SW480 (cell line): ENCODE results near the gene RAPGEF4.
A peak's percentile ranks its signal among the peaks of the same experiment; 100 is the strongest.

Experiments used
- DNase-seq: peaks from one replicate; pipeline ENCODE4 v3.0.0-alpha.2; 2016; ENCODE audit warnings: low spot score

The RAPGEF4 gene

DNA sequence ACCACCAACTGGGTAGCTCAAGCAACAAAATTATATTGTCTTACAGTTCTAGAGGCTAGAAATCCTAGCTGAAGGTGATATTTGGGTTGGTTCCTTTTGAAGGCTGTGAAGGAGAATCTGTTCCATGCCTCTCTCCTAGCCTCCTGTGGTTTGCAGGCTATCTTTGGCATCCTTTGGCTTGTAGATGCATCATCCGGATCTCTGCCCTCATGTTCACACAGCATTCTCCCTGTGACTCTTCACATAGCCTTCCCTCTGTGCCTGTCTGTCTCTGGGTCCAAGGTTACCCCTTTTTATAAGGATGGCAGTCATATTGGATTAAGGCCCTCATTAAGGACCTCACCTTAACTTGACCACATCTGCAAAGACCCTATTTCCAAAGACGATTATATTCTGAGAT, 261.4 kb downstream of the RAPGEF4 start:
- no peak for DNase-seq

DNA sequence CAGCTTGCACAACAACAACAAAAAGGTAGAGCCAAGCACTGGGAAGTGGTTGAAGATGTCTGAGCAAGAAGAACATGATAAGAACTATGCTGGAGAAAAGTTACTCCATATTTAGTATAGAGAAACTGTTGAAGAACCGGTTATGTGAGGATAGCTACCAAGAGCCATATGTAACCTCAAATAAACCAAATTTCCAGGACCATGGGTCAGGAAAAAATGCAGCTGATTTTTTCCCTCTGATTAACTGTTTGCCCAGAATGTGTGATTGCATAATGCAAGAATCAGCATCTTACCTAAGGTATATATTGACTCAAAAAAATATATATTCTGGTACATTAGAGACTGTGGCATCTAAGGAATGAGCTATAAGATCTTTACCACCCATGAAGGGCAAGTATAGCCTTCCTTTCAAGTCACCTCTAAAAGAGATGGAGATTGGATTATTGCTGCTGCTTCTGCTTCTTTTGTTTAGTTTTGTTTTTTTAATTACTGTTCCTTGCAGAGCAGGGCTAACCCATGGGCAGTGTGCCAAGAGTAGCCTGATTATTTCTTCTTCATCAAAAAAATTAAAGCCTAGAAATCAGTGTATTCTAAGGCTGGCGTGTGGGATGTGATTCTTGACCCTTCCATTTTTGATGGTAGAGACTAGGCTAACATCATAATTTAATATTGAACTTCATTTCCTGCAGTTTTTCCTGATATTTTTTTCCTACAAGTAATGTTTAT, 263.1 kb downstream of the RAPGEF4 start:
- DNase-seq: no peak

DNA sequence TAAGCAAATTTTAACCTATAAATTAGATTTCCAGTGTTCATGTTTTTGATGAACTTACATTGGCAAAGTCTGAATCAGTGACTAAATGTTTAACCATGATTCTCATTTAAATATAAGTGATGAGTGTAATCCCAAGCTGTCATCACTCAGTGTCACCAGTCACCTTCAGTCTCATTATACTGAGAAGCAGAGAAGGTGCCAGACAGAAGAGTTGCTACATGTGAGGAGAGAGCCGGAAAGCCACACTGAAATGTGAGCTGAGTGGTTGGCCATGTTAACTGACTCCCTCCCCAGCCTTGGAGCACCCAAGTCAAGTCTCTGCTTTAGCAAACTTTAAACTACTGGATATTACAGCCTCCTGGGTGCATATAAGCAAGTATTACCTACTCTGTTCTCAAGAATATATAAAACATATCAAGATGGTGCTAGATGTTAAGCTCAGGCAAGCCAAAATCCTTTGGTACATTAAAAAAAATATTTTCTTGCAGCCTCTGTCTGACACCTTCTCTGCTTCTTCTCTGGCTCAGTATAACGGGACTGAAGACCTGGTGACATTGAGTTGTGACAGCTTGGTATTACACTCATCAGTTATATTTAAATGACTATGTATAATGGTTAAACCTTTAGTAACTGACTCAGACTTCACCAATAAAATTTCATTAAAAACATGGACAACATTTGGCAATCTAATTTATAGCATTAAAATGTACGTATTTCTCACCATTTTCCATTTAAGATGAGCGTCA, 264.2 kb downstream of the RAPGEF4 start:
- no peak for DNase-seq

DNA sequence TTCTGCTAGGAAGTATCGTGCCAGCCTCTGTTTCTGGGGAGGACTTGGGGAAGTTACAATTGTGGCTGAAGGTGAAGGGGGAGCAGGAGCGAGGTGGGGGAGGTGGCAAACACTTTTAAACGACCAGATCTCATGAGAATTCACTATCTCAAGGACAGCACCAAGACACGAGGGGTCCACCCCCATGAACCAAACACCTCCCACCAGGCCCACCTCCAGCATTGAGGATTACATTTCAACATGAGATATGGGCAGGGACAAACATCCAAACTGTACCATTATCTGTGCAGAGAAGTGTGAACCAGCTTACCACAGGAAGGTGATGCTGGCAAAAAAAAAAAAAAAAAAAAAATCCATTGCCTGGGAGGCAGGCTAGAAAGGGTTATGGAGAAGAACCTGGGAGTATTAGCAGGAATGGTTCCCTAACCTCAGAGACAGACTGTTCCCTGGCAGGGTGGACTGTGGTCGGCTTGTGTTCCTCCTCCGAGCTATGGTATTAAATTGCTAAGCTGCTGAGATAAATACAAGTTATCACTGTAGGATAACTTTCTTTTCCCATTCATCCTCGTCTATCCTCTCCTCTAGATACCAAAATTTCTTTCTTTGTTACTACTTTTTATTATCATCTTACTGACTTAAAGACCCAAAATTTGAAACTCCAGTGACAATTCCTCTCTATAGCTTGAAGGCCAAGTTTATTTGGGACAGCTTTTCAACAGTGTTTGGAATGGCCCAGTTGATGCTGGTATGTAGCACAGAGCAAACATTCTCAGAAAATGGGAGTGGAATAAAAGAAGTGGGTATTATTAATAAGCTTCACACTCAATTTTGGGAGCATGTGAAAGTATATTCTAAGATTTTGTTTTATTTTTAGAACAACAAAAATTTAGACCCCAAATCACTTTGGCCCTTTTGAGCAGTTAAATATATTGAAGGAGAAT, 266.3 kb downstream of the RAPGEF4 start:
- no peak for DNase-seq

DNA sequence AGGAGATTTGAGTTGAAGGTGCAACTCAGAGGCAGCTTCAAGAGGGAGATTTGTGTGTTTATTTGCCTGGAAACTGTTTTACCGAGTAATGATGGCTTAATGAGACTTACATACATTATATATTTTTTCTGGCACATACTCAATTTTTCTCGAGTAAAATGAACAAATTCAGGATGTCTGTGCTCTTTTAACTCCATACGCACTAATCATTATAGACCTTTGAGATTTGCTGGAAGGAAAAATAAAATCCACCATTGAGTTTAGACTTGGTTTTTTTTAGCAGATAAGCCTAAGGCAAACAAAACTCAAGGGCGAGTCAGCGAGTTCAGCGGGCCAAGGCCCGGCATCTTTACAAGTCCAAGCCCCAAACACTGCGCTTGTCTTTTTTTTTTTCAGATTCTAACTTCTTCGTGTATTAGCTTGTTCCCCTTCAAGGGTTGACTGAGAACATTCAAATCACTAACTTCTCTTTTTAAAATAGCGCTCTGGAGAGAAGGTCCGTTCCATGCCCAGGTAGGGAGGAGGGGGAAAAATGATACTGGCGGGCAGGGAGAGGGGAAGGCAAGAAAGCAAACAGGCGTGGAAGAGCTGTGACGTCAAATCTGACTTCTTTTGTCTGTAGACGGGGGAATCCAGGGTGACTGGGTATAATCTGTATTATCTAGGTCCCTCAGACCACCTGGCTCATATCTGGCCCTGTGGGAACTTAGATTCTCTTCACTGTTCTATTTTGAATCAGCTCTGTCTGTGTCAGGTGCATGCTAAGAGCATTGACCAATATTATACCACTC, 267.3 kb downstream of the RAPGEF4 start:
- no peak for DNase-seq

DNA sequence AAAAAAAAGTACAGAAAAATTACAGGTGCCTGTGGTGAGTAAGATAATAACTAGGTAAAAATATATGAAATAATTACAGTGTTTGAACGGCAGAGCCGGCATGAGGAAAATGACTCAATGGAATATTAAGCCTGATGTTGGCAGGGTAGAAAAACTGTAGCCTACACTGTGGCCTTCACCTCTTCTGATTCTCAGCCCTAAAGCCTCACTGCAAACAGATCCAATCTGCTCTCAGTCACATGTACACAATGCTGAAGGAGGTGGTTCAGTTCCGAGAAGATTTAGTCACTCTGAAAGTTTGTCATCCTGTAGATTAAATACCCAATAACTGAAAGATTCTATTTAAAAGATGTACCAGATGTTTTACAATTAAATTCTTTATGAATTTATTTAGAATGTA, 273.1 kb downstream of the RAPGEF4 start:
- DNase-seq: no peak

DNA sequence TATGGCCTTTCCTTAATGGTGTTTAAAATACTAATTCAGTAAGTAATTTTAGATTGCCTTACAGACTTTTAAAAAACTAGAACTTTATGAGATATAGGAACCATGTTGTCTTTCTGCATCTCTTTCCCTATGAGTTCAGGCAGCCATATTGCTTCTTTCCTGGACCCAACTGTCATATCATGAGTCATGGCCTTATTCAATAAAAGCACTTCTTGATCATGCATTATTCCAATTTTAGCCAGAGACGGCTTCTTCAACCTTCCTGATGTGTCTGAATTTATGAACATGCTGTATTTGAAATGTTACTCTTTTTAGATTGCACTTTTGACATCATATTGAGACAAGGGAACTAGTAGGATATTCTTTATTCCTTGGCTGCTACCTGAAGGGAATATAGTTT, 274.6 kb downstream of the RAPGEF4 start:
- DNase-seq: no peak

DNA sequence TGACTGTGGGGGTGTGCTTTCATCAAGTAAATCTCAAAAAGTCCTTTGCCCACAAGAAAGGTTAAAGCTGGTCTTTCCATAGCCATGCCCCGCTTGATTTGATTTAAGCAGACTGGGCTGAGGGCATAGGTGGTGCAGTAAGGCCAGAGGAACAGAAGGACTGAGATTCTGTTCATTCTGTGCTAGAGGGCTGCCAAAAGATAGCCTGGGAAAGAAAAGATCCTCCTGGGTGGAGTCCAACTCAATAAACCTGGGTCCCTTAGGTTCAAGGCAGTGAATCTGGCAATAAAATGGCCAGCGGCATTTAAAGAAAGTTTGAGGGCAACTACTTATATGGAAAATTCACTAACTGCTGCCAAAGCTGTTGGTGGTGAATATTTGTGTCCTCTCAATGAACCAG, 280.8 kb downstream of the RAPGEF4 start:
- DNase-seq: no peak

DNA sequence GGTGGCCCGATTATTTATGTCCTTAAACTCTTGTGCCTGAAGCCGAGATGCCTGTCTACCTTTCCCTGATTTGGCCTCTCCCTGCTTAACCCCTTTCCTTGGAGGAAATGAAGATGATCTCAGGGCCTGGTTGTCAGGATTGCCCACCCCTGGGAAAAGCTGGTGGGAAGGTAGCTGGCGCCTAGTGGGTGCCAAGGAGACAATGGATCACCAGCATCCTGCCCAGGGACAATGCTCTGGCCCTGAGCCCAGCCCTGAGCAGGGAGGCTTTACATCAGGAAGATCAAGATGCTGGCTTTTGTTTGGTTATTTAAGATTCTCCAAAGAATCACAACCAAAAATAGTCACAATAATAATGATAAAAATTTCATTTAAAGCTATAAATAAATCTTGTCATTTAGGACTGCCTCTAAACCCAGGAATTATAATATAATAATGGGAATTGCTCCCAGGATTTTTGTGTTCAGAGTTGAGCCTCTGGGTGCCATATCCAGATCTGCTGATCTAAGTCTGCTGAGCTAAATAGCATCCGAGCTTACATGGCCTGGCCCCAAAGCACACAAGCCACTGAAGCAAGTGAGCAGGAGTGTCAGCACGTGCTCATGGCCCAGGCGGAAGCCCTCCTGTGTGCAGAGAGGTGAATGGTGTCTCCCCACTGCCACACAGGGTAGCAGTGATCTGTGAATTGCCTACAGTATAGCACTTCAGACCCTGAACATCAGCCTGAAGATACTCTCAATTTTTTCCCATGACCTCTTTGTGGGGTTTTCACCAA, 282.2 kb downstream of the RAPGEF4 start:
- DNase-seq: no peak

DNA sequence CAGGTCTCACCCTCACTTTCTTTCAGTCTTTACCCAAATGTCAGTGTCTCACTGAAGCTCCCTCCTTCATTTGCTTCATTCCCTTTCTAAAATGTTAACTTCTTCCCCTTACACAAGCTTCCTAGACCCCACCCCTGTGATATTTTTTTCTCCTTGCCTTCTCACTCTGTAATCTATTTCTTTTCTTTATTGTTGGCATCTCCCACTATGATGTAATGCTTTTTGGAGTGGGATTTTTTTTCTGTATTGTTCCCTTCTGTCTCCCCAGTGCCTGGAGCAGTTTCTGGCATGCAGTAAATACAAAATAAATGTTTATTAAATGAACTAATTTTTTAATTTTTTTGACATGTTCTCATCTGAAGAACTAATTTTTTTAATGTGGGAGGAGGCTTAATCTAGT, 284.1 kb downstream of the RAPGEF4 start:
- DNase-seq: no peak

DNA sequence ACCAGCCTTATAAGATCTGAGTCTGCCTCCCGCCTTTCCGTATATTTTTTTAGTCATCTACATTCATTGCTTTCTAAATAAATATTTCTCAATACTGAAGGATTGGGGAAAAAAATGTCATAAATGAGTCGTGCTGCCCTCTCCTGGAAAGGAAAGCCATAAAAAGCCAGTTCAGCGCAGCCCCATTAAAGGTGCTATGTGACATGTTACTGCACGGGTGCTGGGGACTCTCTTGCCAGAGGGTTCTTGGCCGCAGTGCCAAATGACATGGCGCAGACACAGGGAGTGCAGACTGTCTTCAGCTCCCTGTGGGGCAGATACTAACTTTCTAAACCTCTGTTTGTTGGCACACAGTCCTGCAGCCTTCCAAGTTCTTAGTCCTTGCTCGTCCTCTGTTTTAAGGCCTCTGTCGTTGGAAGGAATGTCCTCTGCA, 286.3 kb downstream of the RAPGEF4 start:
- no peak for DNase-seq

DNA sequence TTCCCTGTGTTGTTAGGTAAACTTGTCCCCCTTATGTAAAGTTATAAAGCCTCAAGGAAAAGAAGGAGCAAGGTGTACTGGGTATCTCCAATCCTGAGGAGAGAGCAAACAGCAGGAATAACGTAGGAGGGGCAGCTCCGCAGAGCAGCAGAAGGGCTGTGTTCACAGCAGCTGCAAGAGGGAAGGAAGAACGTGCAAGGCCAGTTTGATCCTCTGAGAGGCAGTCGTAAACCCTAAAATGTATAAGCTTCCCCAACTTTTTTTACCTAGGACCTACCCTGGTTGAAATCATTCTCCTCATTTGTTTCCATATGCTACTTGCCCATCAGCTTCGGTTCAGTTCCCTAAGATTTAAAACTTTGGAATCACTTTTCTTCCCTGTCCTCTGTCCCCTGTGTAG, 288.1 kb downstream of the RAPGEF4 start:
- DNase-seq: no peak

DNA sequence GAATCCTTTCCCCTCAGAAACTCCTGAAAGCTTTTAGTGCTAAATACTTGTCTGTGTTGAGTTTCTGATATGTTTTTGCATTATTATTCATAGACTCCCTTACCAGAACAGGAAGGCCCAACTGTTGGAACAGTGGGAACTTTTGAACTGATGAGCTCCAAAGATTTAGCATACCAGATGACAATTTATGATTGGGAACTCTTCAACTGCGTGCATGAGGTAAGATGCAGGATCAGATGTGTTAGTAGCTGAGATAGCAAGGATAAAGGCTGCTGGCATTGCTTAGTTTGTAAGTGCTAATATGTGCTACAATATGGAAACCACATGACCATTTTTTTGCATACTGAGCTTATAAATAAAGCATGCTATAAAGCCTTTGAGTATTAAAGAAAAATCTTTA, 290.8 kb downstream of the RAPGEF4 start:
- no peak for DNase-seq

DNA sequence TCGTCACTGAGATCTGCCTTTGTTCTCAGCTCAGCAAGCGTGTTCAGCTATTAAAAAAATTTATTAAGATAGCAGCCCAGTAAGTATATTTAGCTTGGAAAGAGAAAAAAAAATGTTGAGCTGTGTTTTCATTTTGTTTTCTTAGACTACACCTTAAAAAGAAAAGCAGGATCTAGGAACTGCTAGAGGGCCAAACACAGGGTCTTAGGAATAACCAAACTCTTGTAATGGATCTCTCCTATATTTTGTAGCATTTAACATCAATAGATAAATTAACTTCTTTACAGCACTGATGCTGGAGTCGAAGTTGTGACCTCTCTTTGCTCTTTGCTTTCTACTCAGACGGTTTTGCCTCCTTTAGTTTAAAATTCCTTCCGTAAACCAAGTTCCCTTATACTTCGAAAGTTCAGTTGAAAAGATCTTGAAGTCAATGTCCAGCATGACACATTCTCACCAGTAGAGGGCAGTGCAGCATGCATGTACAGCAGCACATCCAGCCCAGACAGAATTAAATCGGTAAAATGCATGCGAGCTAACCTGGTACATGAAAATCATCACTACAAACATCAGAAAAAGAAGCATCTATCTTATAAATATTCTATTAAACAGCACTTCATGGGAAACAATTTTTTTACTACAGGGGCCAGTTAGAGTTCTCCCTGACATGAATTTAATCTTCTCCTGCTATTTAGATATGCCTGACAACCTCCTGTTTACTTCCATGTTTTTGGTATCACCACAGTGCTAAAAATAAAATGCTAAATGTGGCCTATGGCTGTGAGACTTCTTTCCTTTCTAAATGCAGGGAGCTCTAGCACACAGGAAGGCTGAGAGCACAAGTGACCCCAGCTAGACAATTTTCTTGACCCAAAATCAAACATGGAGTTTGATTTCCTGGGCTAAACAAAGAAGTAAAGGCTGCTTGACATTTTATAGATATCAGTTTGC, 291.8 kb downstream of the RAPGEF4 start:
- peak; percentile 66 for DNase-seq

DNA sequence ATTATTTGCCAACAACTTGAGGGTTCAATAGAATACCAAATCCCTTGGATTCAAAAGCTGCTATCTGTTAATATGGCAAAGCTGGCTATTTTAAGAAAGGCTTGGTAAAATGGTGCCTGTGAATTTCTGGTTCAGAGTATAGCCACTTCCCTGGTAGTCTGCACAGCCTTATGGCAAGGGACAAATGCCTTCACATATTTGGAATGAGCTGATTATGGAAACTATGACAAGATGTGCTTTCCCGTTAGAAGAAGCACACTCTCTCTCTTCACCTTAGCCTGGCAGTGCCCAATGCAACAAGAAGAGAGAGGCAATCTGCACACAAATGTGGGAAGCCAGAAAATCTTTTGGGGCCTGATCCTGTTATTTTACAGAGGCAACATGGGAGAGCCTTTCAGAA, 292.5 kb downstream of the RAPGEF4 start:
- no peak for DNase-seq

DNA sequence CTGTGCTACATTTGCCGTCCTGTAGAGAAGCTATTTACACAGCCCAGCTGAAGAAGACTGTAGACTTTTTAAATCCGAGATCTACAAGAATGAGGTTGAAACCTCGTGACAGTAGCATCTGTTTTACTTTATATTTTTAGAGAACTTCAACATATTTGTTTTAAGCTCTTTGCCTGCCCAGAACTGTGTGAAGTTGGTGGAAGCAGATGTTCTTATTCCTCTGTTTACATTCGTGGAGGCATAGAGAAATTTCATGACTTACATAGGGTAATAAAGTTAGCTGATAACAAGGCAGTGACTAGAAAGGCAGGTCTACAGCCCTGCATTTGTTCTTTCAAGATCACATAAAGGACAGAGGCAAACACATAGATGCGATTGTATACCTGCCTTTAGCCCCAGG, 293.0 kb downstream of the RAPGEF4 start:
- DNase-seq: no peak

DNA sequence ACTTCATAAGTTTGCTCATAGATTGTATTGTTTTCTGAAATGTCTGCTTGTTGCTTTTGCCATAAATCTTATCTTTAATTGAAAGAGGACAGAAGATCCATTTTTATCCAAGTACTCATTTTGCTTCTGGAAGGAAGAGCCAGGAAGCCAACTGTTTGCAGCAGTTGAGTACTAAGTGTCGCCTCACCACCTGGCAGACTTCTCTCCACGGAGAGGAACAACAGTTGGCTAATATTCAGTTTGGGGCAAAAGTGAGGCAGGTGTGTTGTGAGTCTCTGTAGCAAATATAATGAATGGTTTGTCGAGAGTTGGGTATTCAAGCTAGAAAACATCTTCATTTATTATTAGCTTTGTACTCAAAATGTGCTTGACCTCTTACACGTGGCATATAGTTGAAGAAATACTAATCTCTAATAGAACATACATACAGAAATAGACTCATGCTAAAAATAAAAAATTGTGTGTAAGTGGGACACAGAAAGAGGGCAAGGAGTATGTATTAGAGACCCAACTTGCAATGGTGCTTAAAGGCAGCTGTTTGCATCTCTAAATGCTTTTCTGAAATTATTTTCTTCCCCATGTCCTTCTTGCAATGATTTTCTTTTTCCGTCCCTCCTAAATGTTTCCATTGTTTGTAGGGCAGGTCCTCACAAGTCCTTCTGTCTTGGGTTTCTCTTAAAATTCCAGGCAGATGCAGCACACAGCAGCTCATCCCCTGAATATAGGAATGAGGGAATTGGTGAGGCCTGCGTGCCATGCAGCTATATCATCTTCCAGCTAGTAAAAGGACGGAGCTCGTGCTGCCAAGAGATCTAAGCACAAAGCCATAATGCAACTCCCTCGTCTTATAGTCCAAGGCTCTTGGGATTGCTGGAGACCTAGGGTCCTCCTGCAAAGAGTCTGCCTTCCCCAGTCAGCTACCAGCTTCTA, 295.2 kb downstream of the RAPGEF4 start:
- DNase-seq: no peak

DNA sequence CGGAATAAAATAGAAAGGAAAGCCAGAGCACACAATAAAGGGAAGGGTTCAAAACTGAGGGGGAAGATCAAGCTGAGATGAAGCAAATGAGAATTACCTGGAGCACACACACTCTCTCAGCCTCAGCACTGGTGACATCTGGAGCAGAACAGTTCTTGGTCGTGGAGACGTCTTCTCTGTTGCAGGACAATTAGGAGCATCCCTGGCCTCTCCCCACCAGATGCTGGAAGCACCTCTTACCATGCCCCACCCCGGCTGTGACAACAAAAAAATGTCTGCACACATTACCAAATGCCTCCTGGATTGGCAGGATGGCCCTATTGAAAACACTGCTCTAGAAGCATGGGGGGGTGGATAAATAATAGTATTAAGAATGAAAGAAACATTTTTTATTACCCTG, 296.4 kb downstream of the RAPGEF4 start:
- no peak for DNase-seq

DNA sequence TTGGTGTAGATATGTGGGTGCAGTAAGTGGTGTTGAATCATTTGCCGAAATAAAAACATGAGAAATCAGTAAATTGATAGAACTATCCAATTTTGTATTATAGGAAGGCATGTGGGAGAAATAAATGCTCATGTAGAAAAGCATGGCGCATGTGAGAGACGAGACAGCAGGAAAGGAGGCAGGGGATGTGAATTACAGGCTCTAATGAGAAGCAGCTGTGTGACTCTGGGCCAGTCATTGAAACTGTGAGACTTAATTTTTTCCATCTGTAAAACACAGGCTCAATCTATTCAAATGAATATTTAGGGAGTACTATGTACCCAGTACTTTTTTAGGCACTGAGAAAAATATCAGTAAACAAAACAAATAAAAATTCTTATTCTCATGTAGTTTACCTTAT, 297.4 kb downstream of the RAPGEF4 start:
- no peak for DNase-seq
